GM19193 (cell line): ENCODE data around the gene TFDP2.

Experiments used
- POLR2A ChIP-seq: IDR thresholded peaks from 4 replicates; pipeline ENCODE4 v1.6.1; 2011; ENCODE audit not compliant: insufficient read depth, insufficient read length; ENCODE audit errors: extremely low read depth

Gene TFDP2

GRCh38 chr3:142134799-142135325, 14.5 kb downstream of the TFDP2 start:
- no peak for TF ChIP-seq POLR2A

GRCh38 chr3:142129516-142130171, 19.7 kb downstream of the TFDP2 start:
- no peak for TF ChIP-seq POLR2A

- no peak for TF ChIP-seq POLR2A
These were observed 21.2 kb downstream of the TFDP2 start for GRCh38 chr3:142127941-142128658.

GRCh38 chr3:142124243-142124642, 25.1 kb downstream of the TFDP2 start:
- TF ChIP-seq POLR2A = no peak

GRCh38 chr3:142120707-142121106, 28.6 kb downstream of the TFDP2 start:
- TF ChIP-seq POLR2A = no peak

GRCh38 chr3:142118911-142119310, 30.4 kb downstream of the TFDP2 start:
- TF ChIP-seq POLR2A = no peak

GRCh38 chr3:142117056-142117851, 32.1 kb downstream of the TFDP2 start:
- no peak for TF ChIP-seq POLR2A

- no peak for TF ChIP-seq POLR2A
These were observed 33.3 kb downstream of the TFDP2 start for GRCh38 chr3:142115867-142116668.

GRCh38 chr3:142112601-142113000, 36.7 kb downstream of the TFDP2 start:
- TF ChIP-seq POLR2A = no peak

GRCh38 chr3:142106548-142106947, 42.8 kb downstream of the TFDP2 start:
- no peak for TF ChIP-seq POLR2A

GRCh38 chr3:142105991-142106390, 43.4 kb downstream of the TFDP2 start:
- no peak for TF ChIP-seq POLR2A

- TF ChIP-seq POLR2A = no peak
These were observed 44.6 kb downstream of the TFDP2 start for GRCh38 chr3:142104763-142105162.

GRCh38 chr3:142098964-142099363, 50.4 kb downstream of the TFDP2 start:
- TF ChIP-seq POLR2A = no peak

- no peak for TF ChIP-seq POLR2A
These were observed 52.1 kb downstream of the TFDP2 start for GRCh38 chr3:142097099-142097843.
